Measurements from ENCODE around the gene RGS13.

The RGS13 gene, protein sequence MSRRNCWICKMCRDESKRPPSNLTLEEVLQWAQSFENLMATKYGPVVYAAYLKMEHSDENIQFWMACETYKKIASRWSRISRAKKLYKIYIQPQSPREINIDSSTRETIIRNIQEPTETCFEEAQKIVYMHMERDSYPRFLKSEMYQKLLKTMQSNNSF

DNA sequence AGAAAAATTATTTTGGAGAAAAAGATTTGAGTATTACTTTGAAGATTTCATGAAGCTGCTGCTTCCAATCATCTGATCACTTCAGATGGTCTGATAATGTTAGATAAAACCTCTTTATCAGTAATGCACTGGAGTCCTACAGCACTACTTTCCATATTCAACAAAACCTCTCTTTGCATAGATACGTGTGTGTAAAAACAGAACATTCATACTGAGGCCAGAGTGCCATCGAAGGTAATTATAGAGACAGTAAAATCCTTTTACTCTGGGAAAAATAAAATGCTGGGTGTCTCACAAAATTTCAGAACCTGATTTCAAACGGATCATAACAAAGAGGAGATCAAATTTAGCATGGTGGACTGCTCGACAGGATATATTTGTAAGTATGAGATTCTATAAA, at the start of gene RGS13:
RGS13 (plus strand) TSS at position 209 of the 400 bp plus-strand sequence. CDS start 8,188 bp downstream, outside the sequence.
- no peak for DNase-seq

DNA sequence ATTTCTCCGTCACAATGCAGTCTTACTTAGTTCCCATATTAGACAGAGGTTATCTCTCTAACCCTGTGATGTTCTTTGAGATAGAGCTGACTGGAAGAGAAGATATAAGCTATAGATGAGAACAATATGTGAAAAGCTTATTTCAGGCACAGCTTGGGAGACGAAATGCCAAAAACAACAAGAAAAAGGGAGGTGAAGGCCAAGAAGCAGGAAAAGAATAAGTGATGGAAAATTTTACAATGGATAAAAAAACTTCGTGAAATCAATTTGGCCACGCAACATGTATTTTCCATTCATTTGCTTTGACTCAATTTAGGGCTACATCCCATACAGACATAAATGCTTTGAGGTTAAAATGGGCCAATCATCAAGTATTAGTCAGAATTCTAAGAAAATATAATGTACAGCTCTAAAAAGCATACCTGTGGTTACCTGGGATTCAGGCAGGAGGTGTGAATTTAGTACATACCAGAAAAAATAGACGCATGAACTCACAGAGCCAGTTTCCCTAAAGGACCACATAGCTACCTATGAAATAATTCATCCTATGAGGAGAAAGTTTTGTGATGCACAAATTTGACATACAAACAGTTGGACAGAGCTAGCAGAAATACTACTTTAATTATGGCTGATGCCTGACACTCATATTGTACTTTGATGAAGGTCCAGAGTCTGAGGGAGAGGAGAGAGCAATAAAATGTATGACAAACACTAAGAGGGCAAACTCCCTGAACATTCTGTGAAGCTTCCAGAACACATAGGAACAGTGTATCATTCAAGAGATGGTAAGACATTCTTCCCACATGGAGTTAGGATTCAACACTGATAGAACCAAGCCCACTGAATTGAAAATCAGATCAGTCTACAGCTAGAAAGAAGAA, 48.3 kb upstream of the RGS13 start:
- no peak for DNase-seq

DNA sequence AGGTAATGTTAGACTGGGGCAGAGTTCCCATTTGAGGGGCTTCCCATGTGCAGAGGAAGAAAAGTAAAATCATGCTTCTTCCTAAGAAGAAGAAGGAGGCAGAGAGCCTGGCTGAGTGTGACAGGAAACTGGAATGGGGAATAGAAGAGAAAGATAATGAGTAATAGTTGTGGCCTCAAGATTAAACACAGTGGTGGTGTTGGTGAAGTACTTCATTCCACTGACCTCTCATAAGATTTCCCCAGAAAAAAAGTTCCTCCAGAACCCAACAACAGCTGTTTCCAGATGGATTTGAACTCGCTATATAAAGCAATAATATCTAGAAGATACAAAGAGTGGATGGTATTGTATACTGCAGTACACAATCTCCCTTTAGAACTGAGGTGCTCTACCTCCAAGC, 47.4 kb upstream of the RGS13 start:
- no peak for DNase-seq

DNA sequence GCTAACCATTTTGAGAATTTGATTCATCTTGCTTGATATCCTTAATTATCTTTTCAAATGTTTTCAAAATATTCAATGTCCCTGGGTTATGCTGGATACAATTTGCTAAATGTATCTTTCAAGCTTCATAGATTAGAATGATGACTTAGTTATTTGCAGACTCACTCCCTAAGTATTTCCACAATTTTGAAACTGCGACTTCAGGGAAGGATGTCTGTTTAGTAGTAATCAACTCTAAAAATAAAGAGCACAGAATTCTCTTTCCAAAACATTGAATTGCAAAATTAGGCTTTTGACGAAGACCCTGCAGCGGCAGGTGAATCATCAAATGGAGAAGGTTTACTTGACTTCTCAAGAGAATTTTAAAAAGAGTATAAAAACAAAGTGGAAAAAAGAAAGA, 46.1 kb upstream of the RGS13 start:
- no peak for DNase-seq

DNA sequence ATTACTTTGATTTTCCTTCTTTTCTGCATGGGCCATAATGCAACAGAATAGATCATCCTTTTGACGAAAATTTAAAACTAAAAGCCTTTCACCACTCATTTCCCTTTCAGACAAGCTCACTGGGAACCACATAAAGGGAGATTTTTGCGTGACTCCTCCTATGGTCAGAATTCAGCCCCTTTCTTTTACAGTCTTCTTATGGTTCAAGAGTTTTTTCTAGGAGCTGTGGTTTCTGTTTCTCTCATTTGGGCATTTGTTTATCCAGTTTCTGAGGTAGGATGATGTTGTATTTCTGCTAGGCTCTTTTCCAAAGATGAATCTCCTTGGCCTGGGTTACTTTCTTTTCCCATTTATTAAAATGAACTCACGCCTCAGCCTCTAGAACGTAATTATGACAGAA, 43.4 kb upstream of the RGS13 start:
- DNase-seq: no peak

DNA sequence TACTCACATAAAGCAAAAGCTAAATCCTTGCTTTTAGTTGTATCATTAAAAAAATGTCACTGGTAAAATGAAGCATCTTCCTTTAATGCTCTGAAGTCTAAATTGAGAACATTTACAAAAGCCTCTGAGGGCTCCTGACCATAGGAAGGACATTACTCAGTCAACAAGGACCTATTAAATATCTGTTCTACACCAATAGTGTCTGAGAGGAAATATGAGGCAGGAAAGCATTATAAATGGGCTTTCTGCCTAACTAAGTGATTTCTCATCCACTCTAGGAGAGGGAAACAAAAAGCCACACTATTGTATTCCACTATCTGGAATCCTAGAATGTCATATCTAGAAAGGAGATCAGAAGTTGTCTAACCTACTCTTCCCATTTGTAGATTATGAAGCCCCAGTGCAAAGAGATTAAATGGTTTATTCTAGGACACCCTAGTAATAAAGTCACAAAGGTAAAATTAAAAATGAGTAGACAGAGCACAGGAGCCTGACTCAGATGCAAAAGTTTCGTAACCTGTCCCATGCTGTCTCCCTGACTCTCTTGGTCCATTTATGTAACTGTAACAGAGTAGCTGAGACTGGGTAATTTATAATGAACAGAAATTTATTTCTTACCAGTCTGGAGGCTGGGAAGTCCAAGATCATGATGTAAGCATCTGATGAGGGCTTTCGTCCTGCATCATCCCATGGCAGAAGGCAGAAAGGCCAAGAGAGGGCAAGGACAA, 42.8 kb upstream of the RGS13 start:
- no peak for DNase-seq

DNA sequence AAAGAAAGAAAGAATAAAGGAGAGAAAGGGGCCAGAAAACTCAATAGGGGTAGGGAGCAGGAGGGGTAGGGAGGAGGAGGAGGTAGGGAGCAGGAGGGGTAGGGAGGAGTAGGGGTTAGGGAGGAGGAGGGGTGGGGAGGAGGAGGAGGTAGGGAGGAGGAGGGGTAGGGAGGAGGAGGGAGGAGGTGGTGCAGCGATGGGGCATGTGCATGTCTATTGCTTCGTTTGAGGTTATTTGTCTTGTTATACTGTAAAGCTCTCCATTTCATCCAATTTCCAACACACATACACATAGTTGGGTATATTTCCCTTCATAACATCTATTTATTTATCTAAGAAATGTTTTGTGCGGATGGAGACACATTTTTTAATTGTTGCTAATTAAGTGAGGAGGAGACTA, 40.6 kb upstream of the RGS13 start:
- DNase-seq: no peak

DNA sequence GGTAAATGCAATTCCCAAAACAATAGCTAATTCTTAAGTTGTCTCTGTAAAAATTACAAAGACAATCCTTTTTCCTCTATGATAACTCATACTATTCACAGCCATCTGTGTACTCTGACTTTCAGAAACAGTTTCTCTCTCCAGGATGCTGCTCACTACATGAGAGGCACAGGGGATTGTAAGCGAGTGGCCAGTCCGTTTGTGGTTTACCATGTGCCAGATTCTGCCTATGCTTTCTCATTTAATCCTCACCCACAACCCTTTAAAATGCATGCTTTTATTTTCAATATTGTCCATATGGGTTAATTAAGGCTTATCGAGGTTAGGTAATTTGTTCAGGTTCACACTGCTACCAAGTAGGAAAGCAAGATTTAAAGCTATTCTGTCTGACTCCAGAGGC, 37.4 kb upstream of the RGS13 start:
- no peak for DNase-seq

DNA sequence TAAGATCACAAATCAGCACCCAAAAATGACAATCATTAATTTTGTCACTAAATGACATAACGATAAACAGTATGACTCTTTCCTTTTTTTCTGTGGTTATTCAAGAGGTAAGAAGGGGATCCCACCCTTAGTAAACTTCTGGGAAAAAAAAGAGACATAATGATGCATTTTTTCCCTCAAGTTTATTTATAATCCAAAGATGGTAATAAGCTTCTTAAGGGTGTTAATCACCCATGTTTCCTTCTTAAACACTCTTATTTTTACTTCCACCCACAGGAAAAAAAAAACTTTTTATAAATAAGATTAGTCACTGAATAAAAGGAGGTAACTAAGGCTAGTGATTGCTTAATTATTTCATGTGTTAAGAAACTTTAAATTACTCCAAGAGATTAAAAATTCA, 35.7 kb upstream of the RGS13 start:
- no peak for DNase-seq

DNA sequence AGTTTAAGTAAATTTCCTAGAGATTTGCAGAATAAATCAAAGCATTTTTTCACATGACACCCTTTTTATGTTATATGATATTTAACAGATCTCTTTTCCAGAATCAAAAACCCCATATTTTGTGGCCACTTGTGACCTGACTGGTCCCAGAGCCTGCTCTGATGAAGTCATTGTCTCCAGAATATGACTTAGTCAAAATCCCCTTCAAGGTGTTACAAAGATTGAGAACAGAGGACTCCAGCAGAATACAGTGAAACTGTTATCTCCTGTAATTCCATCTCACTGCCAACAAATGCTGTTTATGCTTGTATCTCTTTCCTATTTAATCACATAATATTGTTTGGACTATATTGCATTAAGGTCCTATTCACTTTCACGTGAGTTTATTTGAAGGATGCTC, 34.8 kb upstream of the RGS13 start:
- DNase-seq: no peak

DNA sequence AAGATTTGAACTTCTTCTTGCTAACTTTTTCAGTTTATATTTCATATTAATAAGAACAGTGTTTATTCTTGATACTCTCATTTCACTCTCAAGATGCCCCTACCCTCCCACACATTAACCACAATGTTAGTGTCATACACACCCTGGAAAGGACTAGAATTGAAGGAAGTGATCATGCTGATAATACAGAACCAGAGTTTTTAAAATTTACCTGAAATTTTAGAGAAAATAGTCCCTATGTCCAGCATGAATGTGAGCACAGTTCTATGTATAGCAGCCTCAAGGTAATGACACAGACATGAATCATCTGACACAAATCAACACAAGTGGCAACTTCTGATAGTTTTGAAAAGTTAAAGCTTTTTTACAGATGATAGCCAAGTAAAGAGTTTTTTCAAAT, 34.4 kb upstream of the RGS13 start:
- DNase-seq: no peak

DNA sequence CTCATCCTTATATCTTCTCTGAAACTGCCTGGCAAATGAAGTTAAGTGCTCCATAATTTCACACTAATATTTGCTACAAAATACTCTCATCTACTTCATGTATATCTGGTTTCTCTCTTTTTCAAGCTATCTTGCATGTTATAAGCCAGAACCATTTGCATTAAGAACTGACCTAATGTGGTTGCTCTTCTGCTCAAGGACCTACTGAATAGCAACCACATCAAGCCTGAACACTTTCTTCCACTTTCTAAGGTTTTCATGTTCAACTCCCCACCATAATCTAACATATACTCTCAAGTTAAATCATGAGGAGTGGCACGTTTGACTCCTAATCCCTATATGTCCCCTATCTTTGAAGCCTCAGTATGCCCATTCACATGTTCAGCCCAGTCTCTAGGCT, 33.2 kb upstream of the RGS13 start:
- DNase-seq: no peak

DNA sequence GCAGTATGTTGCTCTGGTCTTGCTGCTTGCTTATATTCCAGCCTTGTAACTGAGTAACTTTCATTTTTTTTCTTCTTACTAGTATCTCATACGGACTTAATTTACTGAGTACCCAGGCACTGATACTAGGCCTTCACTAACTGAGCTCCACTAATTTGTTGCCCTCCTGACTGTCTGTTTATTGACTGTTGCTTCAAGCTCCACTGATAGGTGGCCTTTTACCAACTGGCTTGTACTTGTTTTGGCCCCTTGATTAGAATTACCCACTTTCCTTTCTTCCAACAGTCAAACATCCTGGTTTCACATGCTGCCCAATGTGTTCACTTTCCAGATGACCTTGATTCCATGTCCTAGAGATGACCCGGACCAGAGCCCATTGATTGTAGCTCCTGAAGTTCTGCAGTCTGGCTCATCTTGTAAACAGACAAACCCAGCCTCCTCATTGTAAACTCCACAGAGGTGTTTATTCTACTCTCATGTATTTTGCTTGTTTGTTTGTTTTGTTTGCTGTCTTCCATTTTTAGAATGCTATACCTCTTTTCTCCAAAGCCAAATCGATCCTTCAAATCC, 32.6 kb upstream of the RGS13 start:
- no peak for DNase-seq

DNA sequence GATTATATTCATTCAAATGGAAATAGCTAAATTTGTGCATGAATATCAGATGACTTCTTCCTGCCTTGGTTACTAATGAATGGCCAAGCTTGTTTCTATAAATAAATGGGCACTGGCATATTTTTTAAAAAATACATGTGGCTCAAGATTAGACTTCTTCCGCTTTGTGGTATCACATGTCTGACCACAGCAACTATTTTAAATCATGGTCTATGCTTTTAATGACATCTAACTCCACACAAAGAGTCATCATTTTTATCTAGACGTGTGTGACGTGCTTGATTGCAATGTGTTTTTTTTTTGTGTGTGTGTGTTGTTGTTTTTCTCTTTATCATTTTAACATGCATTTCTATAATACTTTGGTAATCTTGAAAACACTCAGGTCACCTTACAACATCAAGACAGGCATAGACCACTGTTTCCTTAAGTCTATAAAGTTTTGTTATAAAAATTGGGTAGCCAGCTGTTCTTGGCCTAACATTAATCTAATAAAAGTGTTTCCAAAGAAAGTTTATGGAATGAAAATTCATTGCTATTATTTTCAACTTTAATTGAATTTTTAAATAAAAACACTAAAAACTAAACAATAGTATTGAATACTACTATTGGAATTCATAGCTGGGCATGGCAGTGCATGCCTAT, 30.8 kb upstream of the RGS13 start:
- DNase-seq: no peak

DNA sequence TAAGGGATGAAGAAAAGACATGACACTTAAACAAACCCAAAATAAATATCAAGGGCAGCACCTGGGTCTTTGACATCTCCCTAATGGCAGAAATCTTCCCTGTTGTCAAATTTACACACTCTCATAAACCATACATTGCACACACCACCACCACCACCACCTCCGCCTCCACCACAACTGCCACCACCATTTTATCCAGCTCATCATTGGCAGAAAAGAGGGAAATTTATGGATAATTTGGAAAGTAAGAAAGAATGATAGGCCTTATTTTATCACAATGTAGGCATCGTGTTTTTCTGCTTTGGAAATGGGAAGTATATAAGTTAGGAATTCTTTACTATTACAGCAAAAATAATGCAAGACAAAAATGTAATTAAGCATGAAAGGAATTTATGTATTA, 27.3 kb upstream of the RGS13 start:
- no peak for DNase-seq

DNA sequence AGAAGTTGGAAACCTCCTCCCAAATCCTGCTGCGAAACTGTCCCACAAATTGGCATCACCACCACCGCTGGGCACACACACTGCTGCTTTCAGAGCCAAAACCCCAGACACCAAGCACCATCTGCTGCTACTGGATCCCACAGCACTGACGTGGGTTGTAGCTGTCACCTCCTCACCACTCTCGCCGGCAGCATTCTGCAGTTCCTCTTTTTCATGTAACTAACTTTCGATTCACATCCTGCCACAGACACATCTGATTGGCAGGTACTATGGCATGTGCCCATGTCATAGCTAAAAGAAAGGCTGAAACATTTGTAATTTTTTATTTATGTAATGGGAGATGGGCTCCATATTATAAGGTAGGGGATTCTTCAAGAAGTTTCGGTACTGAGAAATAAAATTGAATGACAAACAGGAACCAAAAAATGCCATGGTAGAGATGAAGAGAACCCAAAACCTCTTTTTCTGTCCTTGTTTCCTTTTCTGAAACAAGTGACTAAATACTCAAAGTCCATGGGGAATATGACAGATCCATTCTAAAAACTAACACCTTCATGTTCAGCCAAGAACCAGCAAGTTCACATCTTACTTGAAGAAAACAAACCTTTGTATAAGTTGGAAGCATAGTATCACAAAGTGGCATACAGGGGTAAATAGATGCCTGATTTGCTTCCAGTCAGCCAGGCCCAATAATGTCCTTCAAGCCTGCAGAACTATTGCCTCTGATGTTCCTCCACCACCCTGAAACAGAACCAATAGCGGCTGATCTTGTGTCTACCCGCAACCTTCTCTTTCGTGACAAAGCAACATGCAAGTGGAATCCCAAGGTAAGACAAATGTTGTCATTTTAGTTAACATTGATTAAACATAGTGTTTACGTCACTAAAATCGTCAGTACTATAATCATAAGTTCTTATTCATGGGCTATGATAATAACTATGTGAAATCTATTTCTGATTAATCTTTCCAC, 26.6 kb upstream of the RGS13 start:
- no peak for DNase-seq

DNA sequence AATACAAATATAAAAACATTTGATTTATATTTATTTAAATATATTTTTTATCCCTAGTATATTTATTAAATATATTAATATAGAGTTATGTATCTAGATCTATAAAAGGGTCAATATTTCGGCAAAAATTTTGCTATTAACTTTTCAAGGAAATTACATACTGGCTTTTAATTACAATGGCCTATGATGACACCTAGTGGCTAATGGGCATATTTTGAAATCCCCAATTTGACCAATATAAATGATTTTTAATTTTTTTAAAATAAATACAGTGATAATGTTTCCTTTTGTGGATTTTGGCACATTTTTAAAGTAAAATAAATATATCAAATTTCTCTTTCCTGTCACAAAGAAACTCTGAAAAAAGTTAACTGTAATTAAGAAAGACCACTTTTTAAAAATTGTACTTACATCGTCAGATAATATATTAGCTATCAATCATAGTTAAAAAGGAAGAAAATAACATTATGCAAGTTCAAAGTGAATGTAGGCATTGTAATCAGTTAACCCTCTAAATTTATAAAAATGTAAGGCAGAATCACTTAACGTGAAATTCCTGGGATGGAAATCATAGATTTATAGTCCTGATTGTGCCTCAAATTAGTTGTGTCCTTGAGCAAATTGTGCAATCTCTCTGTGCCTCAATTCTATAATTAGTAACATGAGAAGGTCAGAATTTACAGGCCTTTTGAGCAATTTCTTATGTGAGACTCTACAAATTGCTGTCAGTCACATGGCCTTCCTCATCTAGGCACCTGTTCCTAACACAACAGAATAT, 25.6 kb upstream of the RGS13 start:
- DNase-seq: peak; percentile 27

DNA sequence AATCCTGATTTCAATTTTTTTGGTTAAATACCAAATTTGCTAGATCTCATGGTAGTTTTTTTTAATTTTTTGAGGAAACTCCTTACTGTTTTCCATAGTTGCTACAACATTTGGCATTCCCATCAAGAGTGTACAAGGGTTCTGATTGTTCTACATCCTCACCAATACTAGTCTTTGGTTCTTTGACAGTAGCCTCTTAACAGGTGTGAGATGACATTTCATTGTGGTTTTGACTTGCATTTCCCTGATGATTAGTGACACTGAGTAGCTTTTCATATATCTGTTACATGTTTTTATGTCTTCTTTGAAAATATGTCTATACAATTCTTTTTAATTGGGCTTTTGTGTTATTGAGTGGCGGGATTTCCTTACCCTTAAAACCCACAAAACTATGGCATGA, 20.9 kb upstream of the RGS13 start:
- DNase-seq: no peak

DNA sequence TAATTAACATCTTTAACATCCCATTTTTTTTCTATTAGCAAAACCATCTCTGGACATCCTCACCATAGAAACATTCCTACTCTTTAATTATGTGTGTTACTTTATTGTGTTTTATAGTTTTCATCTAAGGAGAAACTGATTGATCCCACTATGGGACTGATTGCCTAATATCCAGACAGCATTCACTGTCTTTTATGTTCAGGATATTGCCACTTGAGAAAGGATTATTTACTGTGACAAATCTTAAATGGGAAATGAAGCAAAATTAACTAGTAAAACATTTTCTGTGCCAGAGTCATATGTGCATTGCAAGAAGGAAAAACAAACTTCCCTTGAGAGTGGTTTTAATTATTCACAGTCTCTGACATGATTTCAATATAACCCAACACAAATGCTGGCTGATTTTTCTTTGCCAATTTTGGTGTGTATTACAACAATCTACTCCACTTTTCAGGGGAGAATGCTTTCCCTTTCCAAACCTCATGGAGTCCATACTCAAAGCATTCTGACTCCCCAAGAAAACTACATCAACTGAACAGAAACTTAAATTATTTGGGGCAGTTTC, 15.8 kb upstream of the RGS13 start:
- no peak for DNase-seq

DNA sequence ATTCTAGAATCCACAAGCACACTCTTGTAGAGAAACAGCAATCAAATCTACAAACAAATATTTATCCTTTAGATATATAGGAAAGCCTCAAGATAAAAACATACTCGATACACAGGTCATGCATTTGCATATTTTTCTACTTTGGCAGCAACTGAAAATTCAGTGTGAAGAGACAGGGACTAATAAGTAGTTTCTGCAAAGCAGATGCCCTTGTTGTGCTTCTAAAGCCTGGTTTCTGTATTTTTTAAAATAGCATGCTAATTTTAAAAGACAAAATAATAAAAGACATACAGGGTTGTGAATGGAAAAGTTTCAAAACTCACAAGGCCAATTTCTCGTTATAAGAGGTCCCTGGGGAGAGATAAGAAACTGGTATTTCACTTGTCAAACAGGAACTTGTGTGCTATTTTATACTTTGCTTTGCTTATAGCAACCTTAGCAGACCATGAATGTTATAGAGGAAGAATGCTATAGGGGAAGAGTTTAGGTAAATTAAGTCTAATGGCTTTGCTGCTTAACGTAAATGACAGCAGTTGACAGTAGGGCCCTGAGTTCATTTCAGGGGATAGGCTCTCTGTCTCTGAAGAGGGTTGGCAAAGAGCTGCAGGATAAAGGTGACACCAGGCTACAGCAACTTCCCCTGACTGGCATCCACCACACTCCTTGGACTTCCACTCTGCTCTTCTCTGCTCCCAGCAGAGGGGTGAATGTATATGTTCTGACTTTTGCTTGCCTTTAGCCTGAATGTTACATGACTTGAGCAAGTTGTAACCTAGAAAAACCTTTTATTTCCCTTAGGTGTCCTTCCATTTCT, 9.4 kb upstream of the RGS13 start:
- no peak for DNase-seq
